Measurements from ENCODE around the gene PLCL2.

The PLCL2 gene

GRCh38 chr3:17130956-17131355 lies 246.2 kb downstream of the PLCL2 start:
- DNase-seq = no peak

DNA sequence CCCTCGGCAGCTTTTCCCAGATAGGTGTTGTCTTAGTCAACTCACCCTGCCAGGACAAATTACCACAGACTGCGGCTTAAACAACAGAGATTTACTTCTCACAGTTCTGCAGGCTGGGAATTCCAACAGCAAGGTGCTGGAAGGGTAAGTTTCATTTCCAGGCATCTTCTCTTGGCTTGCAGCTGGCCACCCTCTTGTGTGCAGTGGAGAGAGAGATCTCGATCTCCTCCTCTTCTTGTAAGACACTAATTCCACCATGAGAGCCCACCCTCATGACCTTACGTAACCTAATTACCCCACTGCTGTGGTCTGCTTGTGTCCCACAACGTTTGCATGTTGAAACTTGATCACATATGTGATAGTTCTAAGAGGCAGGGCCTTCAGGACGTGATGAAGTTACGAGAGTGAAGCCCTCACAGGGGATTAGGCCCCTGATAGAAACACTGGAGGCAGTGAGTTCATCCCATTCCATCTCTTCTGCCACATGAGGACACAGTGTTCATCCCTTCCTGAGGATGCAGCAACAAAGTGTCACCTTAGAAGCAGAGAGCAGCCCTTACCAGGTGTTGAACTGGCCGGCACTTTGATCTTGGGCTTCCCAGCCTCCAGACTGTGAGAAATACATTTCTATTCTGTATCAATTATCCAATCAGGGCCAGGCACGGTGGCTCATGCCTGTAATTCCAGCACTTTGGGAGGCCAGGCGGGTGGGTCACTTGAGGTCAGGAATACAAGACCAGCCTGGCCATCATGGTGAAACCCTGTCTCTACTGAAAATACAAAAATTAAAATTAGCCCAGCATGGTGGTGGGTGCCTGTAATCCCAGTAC lies 247.7 kb downstream of the PLCL2 start:
- no peak for DNase-seq

DNA sequence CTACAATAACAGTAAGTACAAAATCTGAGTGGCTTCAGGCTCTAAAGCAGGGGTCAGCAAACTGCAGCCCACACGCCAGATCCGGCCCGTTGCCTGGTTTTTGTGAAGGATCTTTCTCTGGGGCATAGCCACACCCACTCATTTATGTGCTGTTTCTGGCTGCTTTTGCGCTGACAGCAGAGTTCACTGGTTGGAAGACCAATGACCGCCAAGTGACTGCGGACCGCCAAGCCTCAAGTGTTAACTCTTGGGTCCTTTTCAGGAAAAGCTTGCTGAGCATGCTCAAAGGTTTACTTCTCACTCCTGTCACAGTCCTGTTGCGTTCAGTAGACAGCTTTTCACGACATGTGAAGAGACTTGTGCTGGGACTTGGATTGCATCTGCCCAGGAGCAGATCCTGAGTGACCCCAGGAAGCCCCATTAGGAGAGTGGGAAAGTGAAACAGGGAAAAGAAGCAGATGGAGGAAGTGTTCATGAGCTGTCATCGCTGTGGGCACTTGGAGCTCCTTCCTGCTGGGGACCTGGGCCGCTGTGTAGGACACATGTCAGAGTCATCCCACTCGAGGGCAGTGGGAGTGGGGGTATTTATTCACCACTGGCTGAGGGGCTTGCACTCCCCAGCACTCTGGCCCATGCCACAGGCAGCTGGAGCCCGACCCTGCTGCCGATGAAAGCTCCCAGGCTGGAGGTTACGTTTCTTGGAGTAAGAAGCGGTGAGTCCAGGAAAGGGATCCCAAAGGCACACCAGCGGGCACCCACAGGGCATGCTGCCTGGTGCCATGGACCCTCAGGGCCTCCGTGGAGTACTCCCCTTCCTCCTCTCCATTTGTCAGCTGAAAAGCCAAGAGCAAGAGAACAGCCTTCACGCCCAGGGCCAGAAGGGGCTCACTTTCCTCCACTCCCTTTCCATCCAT lies 249.1 kb downstream of the PLCL2 start:
- DNase-seq = no peak

GRCh38 chr3:17135696-17136095 lies 250.9 kb downstream of the PLCL2 start:
- DNase-seq = no peak

DNA sequence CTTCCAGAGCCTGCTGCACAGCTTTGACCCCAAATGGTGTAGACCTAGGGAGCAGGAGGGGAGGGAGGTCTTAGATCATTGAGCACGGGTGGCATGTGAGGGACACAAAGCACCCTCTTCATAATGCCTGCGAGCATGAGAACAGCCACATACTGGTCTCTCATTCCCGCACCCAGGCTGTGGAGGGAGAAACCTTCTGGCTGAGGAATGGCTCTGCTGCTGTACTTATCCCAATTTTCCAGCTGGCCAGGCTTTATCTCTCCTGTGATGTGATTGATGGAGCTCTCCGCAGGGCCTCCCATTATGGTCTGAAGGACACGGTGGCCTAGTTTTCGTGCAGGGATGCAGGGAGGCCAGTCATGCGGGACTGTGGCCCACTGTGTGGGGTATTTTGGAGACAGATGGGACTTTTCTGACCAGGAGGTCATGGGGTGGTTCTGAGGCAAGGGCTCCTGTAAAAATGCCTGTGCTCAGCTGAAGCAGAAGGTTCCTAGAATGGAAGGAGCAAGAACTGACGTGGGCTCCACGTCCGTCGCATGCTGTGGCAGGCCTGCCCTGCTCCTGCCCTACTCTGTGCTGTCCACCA lies 251.5 kb downstream of the PLCL2 start:
- no peak for DNase-seq

DNA sequence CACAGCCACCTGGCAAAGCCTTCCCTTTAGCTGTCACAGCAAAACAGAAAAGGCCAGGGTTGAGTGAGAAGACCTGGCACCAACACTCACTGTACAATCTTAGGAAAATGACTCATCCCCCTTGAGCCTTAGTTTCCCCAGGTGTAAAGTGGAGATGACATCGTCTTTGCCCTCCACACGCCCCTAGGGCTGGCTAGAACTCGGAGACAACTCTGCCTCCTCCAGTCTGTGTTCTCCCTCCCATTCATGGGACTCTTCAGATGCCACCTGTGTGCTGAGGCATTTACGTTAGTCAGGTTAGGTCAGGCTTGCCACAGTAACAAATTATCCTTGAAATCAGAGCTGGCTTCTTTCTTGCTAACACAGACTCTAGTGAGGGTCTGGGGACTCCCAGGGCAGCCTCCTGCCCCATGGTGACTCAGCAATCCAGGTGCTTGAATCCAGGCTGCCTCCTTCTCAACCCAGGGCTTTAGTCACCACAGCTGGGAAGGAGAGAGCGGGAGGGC lies 252.6 kb downstream of the PLCL2 start:
- DNase-seq = no peak

- DNase-seq = no peak
Observed at GRCh38 chr3:17138246-17139039, 253.7 kb downstream of the PLCL2 start.

All from NCI-H526 treated with DMSO at 0.1 percent for 48 hours (cell line).